ENCODE measurements around the gene MRPL38. TPM values are rescaled to one million over a fixed set of nuclear protein-coding genes. Genes with fewer than 3 reads are reported as not detected.

Gene MRPL38
- total RNA-seq, 1 experiment from 2014 or later = 219 TPM

GRCh38 chr17:75919611-75920010 is 14.9 kb upstream of the MRPL38 start:
- no peaks in the 10 kb centered on the region for H4K20me1 ChIP-seq (ENCODE audit: insufficient read depth)
- ATAC-seq (no peak), DNase-seq (ENCODE audit: low read depth, low spot score) (no peak)
- no peak for TF ChIP-seq POLR2AphosphoS5 (IDR thresholded peaks at IDR 0.05; ENCODE audit: low read depth, low read length)
- no peak for TF ChIP-seq CEBPB (IDR thresholded peaks at IDR 0.05; ENCODE audit: low read depth)
- no peak for TF ChIP-seq ZBTB33 (IDR thresholded peaks at IDR 0.05; ENCODE audit: extremely low read depth, insufficient replicate concordance, low read length)
- TF ChIP-seq ZNF274 (IDR thresholded peaks at IDR 0.05; ENCODE audit: low read depth, low read length) = no peak
- no peak for TF ChIP-seq MAX (IDR thresholded peaks at IDR 0.05)
- H3K36me3 ChIP-seq (ENCODE audit: control insufficient read depth in 1 of 2, insufficient read depth in 2 of 2, low read length in 2 of 2) = no peaks in the 10 kb centered on the region
- no peak overlapping the region for H3K9ac ChIP-seq (ENCODE audit: low read length)
- H3K9me3 ChIP-seq (ENCODE audit: control insufficient read depth in 1 of 2, insufficient read depth in 1 of 2, low read depth in 1 of 2, low read length in 2 of 2) = no peaks in the 10 kb centered on the region
- H2AFZ ChIP-seq (ENCODE audit: low read depth, low read length, poor library complexity, severe bottlenecking) = no peak overlapping the region
- no peaks in the 10 kb centered on the region for H3K9me2 ChIP-seq (ENCODE audit: insufficient read depth)
- RAD21 ChIA-PET (ENCODE audit: low non-redundant PET in 1 of 2, low total read pairs in 2 of 2, uncharacterized antibody in 2 of 2, unreplicated experiment in 2 of 2) = no interaction called here
- H3K4me1 ChIP-seq (ENCODE audit: control insufficient read depth in 1 of 2, insufficient read depth in 2 of 2, low read length in 2 of 2) = peaks cover 0 to 8% of the 10 kb centered on the region in 2 experiments; a peak in 2 of 4 replicates
- CTCF ChIA-PET = interaction anchor here (0.6 kb wide), 1 partner anchor 14 kb away, joined by 4 read pairs; no protein-coding TSS in a partner anchor
- H3K27ac ChIP-seq (ENCODE audit: low read depth, low read length) = no peak overlapping the region; the same call in 1 of the 2 replicates
- no TSS peak for BruUV-seq (replicated peaks)
- no peaks in the 10 kb centered on the region for H3K79me2 ChIP-seq (ENCODE audit: insufficient read depth, low read length)
- no peak overlapping the region for H3K4me2 ChIP-seq (ENCODE audit: low read length)
- H3K4me3 ChIP-seq (replicated peaks in 1 of 2; ENCODE audit: low read depth in 1 of 2, low read length in 2 of 2) = no peak overlapping the region
- intact Hi-C loops (cut with micrococcal nuclease) = no loop called here
- H3K27me3 ChIP-seq (ENCODE audit: insufficient read depth, low read length) = no peaks in the 10 kb centered on the region
- POLR2A ChIA-PET = interaction anchor here (0.9 kb wide), 1 partner anchor 140 kb away, joined by 3 read pairs; a partner anchor contains a TSS

GRCh38 chr17:75917917-75918445 is 13.3 kb upstream of the MRPL38 start:
- no peaks in the 10 kb centered on the region for H3K79me2 ChIP-seq (ENCODE audit: insufficient read depth, low read length)
- no TSS peak for BruUV-seq (replicated peaks)
- peaks cover 0 to 9% of the 10 kb centered on the region in 2 experiments; a peak in 2 of 4 replicates for H3K4me1 ChIP-seq (ENCODE audit: control insufficient read depth in 1 of 2, insufficient read depth in 2 of 2, low read length in 2 of 2)
- TF ChIP-seq POLR2A (IDR thresholded peaks at IDR 0.05; ENCODE audit: borderline replicate concordance, extremely low read depth, insufficient read depth, insufficient read length) (no peak), ZBTB33 (IDR thresholded peaks at IDR 0.05; ENCODE audit: extremely low read depth, insufficient replicate concordance, low read length) (no peak), TCF7L2 (IDR thresholded peaks at IDR 0.05; ENCODE audit: borderline replicate concordance, extremely low read depth, insufficient read depth, insufficient read length) (no peak), SIN3A (IDR thresholded peaks at IDR 0.05; ENCODE audit: low read depth) (no peak), ZFX (IDR thresholded peaks at IDR 0.05) (no peak), JUND (IDR thresholded peaks at IDR 0.05) (no peak), EZH2 (IDR thresholded peaks at IDR 0.05) (no peak), ZNF274 (IDR thresholded peaks at IDR 0.05; ENCODE audit: low read depth, low read length) (no peak)
- no peaks in the 10 kb centered on the region for H3K9me3 ChIP-seq (ENCODE audit: control insufficient read depth in 1 of 2, insufficient read depth in 1 of 2, low read depth in 1 of 2, low read length in 2 of 2)
- DNase-seq (ENCODE audit: low read depth, low spot score) (no peak), ATAC-seq (no peak)
- H3K9me2 ChIP-seq (ENCODE audit: insufficient read depth) = no peaks in the 10 kb centered on the region
- intact Hi-C loops (cut with micrococcal nuclease) = no loop called here
- ChIA-PET POLR2A (interaction anchor here (0.8 kb wide), 1 partner anchor 23 kb away, joined by 3 read pairs; the partner anchor contains the start of gene FBF1), CTCF (interaction anchor here (1.8 to 3.5 kb wide), 2 partner anchors 9 kb away, joined by 3 to 10 read pairs; no protein-coding TSS in a partner anchor), RAD21 (ENCODE audit: low non-redundant PET in 1 of 2, low total read pairs in 2 of 2, uncharacterized antibody in 2 of 2, unreplicated experiment in 2 of 2) (no interaction called here)
- no peaks in the 10 kb centered on the region for H3K36me3 ChIP-seq (ENCODE audit: control insufficient read depth in 1 of 2, insufficient read depth in 2 of 2, low read length in 2 of 2)
- H3K27me3 ChIP-seq (ENCODE audit: insufficient read depth, low read length) = no peaks in the 10 kb centered on the region
- no peak overlapping the region for H3K4me2 ChIP-seq (ENCODE audit: low read length)
- no peak overlapping the region for H3K4me3 ChIP-seq (replicated peaks in 1 of 2; ENCODE audit: low read depth in 1 of 2, low read length in 2 of 2)
- no peaks in the 10 kb centered on the region for H4K20me1 ChIP-seq (ENCODE audit: insufficient read depth)
- H2AFZ ChIP-seq (ENCODE audit: low read depth, low read length, poor library complexity, severe bottlenecking) = no peak overlapping the region
- H3K27ac ChIP-seq (ENCODE audit: low read depth, low read length) = no peak overlapping the region; the same call in 1 of the 2 replicates
- no peak overlapping the region for H3K9ac ChIP-seq (ENCODE audit: low read length)
